Sigmoid colon (tissue), 7 donors: ENCODE measurements around the gene ACTN1. TPM values are rescaled to one million over a fixed set of nuclear protein-coding genes. Genes with fewer than 3 reads are reported as not detected.

Experiments
- DNase-seq: peaks from one replicate; pipeline ENCODE4 v3.0.0-alpha.2; 2019
- H3K27ac ChIP-seq, 4 donors: fragments of 200-600 bp; sonication (generic); one replicate each; pipeline ENCODE4 v1.5.1; 2016 to 2019; ENCODE audit warnings: mild to moderate bottlenecking in 1 of 4
- H3K27me3 ChIP-seq, 3 donors: fragments of 200-600 bp; sonication (generic); one replicate each; pipeline ENCODE4 v1.5.1; 2019; ENCODE audit warnings: mild to moderate bottlenecking in 1 of 3
- H3K36me3 ChIP-seq, 4 donors: fragments of 200-600 bp; sonication (generic); one replicate each; pipeline ENCODE4 v1.5.1; 2016 to 2019
- H3K4me1 ChIP-seq, 4 donors: fragments of 200-600 bp; sonication (generic); one replicate each; pipeline ENCODE4 v1.5.1; 2017 to 2019
- H3K4me3 ChIP-seq, 4 donors: fragments of 200-600 bp; sonication (generic); one replicate each; pipeline ENCODE4 v1.5.1; 2017 to 2019; ENCODE audit warnings: mild to moderate bottlenecking in 2 of 4, moderate library complexity in 1 of 4
- H3K9me3 ChIP-seq, 4 donors: fragments of 200-600 bp in 3 of 4; sonication (generic) in 3 of 4; one replicate each; pipeline versions ENCODE4 v1.5.1 to v1.6.1; 2013 to 2019
- EP300 ChIP-seq, 4 donors: sonication (generic); formaldehyde crosslinking; IDR thresholded peaks; one replicate each; pipeline ENCODE4 v1.6.1; 2017; ENCODE audit warnings: antibody characterized with exemption in 4 of 4
- POLR2A ChIP-seq, 2 donors: fragments of 450-650 bp; IDR thresholded peaks; one replicate each; pipeline ENCODE4 v1.6.1; 2016; ENCODE audit warnings: antibody characterized with exemption in 2 of 2, mild to moderate bottlenecking in 2 of 2, moderate library complexity in 2 of 2
- POLR2AphosphoS5 ChIP-seq, 4 donors: sonication (generic); formaldehyde crosslinking; IDR thresholded peaks; one replicate each; pipeline ENCODE4 v1.6.1; 2017; ENCODE audit warnings: antibody characterized with exemption in 4 of 4
- WGBS, 2 donors: extraction: QIAGEN DNeasy Blood & Tissue Kit; methylation state at CpG; one replicate each; pipeline ENCODE4 v1.1.7; 2013; 5-methylcytosine and 5-hydroxymethylcytosine counted together
- intact Hi-C: fragments of 100-400 bp; cut with DNase I; formaldehyde crosslinking; loops from one replicate; pipeline ENCODE4 v1.15.1; 2023
- polyA plus RNA-seq, 3 donors: library from polyadenylated mRNA; stranded (reverse); fragments of 200-250 nt; gene quantifications; one replicate each; pipeline ENCODE4 v1.2.3, GENCODE V29; 2013
- total RNA-seq, 4 donors: library from RNA; depleted of rRNA; stranded (reverse); fragments of >200 nt; gene quantifications; one replicate each; pipeline ENCODE4 v1.1.0, GENCODE V29; 2016
- TF ChIP-seq, protein P1 (sequence below), 4 experiments: fragments of 450-650 bp in 3 of 4; fragments of 200-600 bp in 1 of 4; IDR thresholded peaks; one replicate each; pipeline ENCODE4 v1.5.1; 2016 to 2019; ENCODE audit warnings: antibody characterized with exemption in 4 of 4, mild to moderate bottlenecking in 3 of 4, moderate library complexity in 2 of 4
- donor health status: healthy with polysubstance abuse.
- donor health status: Bipolar disorder and iron deficiency.
- donor health status: healthy.

Gene ACTN1
- total and polyA plus RNA-seq, 7 donors: 20.1 to 1,069 (median 372) TPM

- intact Hi-C loops: no loop called here
- no peaks in the 10 kb centered on the region for H3K9me3 ChIP-seq
- H3K36me3 ChIP-seq: peaks cover 56 to 79% (median 68%) of the 10 kb centered on the region in 4 donors
- H3K27ac ChIP-seq: peak overlapping the region in 2 of 4 donors; percentile 47
- H3K4me1 ChIP-seq: peaks cover 0 to 6% (median 0%) of the 10 kb centered on the region in 4 donors
- TF ChIP-seq POLR2A (IDR thresholded peaks at IDR 0.05): no peak
- TF ChIP-seq POLR2AphosphoS5 (IDR thresholded peaks at IDR 0.05): no peak
- TF ChIP-seq EP300 (IDR thresholded peaks at IDR 0.05): no peak
- TF ChIP-seq, protein P1, sequence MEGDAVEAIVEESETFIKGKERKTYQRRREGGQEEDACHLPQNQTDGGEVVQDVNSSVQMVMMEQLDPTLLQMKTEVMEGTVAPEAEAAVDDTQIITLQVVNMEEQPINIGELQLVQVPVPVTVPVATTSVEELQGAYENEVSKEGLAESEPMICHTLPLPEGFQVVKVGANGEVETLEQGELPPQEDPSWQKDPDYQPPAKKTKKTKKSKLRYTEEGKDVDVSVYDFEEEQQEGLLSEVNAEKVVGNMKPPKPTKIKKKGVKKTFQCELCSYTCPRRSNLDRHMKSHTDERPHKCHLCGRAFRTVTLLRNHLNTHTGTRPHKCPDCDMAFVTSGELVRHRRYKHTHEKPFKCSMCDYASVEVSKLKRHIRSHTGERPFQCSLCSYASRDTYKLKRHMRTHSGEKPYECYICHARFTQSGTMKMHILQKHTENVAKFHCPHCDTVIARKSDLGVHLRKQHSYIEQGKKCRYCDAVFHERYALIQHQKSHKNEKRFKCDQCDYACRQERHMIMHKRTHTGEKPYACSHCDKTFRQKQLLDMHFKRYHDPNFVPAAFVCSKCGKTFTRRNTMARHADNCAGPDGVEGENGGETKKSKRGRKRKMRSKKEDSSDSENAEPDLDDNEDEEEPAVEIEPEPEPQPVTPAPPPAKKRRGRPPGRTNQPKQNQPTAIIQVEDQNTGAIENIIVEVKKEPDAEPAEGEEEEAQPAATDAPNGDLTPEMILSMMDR (IDR thresholded peaks at IDR 0.05): no peak
- no peak overlapping the region for H3K4me3 ChIP-seq
- WGBS, 2 donors: 89 to 92% methylated on average over 5 of the region's 5 CpGs
- no peak for DNase-seq
- H3K27me3 ChIP-seq: no peaks in the 10 kb centered on the region
Observed at GRCh38 chr14:68873376-68873775, 105.7 kb downstream of the ACTN1 start.

- no peaks in the 10 kb centered on the region for H3K9me3 ChIP-seq
- H3K27me3 ChIP-seq: no peaks in the 10 kb centered on the region
- peaks cover 37 to 59% (median 49%) of the 10 kb centered on the region in 4 donors for H3K36me3 ChIP-seq
- H3K27ac ChIP-seq: peak overlapping the region in 2 of 4 donors; percentile 33 to 47
- no peak overlapping the region for H3K4me3 ChIP-seq
- intact Hi-C loops: no loop called here
- WGBS, 2 donors: 92 to 93% methylated on average over 2 of the region's 2 CpGs
- no peaks in the 10 kb centered on the region for H3K4me1 ChIP-seq
- TF ChIP-seq EP300 (IDR thresholded peaks at IDR 0.05) (no peak), POLR2A (IDR thresholded peaks at IDR 0.05) (no peak), POLR2AphosphoS5 (IDR thresholded peaks at IDR 0.05) (no peak)
- TF ChIP-seq, protein P1 (IDR thresholded peaks at IDR 0.05): no peak
- no peak for DNase-seq
Observed at GRCh38 chr14:68871392-68871791, 107.7 kb downstream of the ACTN1 start.

DNA sequence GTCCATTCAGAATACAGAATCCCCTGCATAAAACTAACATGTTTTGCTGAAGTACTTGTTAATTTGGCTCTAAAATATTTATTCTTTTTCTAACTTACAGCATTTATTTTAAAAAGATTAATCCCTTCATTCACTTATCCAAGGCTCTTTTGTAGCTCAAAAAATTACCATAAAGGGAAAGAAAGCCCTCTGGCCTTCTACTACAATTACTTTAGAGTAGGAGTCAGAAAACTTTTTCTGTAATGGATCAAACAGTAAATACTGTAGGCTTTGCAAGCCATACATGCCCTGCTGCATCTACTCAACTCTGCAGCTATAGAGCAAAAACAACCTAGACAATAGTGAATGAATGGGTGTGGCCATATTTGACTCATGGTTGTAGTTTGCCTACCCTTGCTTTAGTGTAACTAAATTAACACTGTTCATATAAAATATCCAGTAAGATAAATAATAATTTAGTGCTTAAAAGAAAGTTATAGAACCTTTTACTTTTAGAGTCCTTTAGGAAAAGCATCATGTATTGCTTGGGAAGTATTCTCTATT, 112.0 kb downstream of the ACTN1 start:
- peak in 1 of 4 donors; percentile 16 for TF ChIP-seq POLR2AphosphoS5 (IDR thresholded peaks at IDR 0.05)
- TF ChIP-seq EP300 (IDR thresholded peaks at IDR 0.05): no peak
- no peak for TF ChIP-seq POLR2A (IDR thresholded peaks at IDR 0.05)
- TF ChIP-seq, protein P1 (IDR thresholded peaks at IDR 0.05): no peak

GRCh38 chr14:68865542-68865941, 113.6 kb downstream of the ACTN1 start:
- WGBS, 2 donors: 89 to 96% methylated on average over 2 of the region's 2 CpGs
- no peak for TF ChIP-seq POLR2A (IDR thresholded peaks at IDR 0.05)
- no peak for TF ChIP-seq POLR2AphosphoS5 (IDR thresholded peaks at IDR 0.05)
- TF ChIP-seq, protein P1 (IDR thresholded peaks at IDR 0.05): no peak
- no peak for TF ChIP-seq EP300 (IDR thresholded peaks at IDR 0.05)
- intact Hi-C loops: no loop called here

More for the DNA sequence above, 112.0 kb downstream of the ACTN1 start:
- H3K4me3 ChIP-seq: no peak overlapping the region
- intact Hi-C loops: no loop called here
- H3K27me3 ChIP-seq: no peaks in the 10 kb centered on the region
- peaks cover 0 to 15% (median 9%) of the 10 kb centered on the region in 4 donors for H3K36me3 ChIP-seq
- H3K4me1 ChIP-seq: no peaks in the 10 kb centered on the region
- peaks cover 0 to 8% (median 4%) of the 10 kb centered on the region in 4 donors for H3K9me3 ChIP-seq
- peak overlapping the region in 1 of 4 donors; percentile 32 for H3K27ac ChIP-seq
- DNase-seq: no peak

DNA sequence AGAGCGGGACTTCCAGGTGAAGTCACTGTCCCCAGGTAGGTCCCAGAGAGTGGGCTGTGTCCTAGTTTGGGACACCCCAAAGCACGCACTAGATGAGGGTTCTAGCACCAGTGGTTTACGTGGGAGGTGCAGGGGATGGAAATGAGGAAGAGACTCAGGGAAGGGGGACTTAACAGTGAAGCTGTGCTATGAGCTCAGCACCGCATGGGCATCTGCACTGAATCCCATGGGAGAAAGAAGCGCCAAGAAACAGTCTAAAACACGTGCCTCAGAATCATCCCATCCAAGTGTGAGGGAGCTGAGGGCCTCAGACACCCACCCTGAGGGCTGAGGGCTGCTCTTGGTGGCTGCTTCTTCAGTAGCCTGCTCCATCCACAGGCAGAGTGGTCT, 114.7 kb downstream of the ACTN1 start:
- peak overlapping the region in 2 of 4 donors; percentile 39 for H3K27ac ChIP-seq
- WGBS, 2 donors: 86 to 93% methylated on average over 6 of the region's 6 CpGs
- H3K4me1 ChIP-seq: no peaks in the 10 kb centered on the region
- H3K4me3 ChIP-seq: no peak overlapping the region
- H3K9me3 ChIP-seq: peaks cover 0 to 8% (median 4%) of the 10 kb centered on the region in 4 donors
- no peaks in the 10 kb centered on the region for H3K27me3 ChIP-seq
- no peaks in the 10 kb centered on the region for H3K36me3 ChIP-seq
- intact Hi-C loops: no loop called here
- DNase-seq: no peak
- TF ChIP-seq EP300 (IDR thresholded peaks at IDR 0.05) (no peak), POLR2AphosphoS5 (IDR thresholded peaks at IDR 0.05) (no peak), POLR2A (IDR thresholded peaks at IDR 0.05) (no peak)
- TF ChIP-seq, protein P1 (IDR thresholded peaks at IDR 0.05): no peak

More at GRCh38 chr14:68865542-68865941, 113.6 kb downstream of the ACTN1 start:
- Histone ChIP-seq H3K9me3 (peaks cover 0 to 8% (median 4%) of the 10 kb centered on the region in 4 donors), H3K36me3 (peaks cover 0 to under 1% (median 0%) of the 10 kb centered on the region in 4 donors), H3K4me1 (no peaks in the 10 kb centered on the region), H3K27ac (no peak overlapping the region), H3K27me3 (no peaks in the 10 kb centered on the region), H3K4me3 (no peak overlapping the region)
- no peak for DNase-seq
